HG03139 (cell line): ENCODE results near the gene PC.
"Not testable (repeated sequence)": the region's sequence is repeated elsewhere in the genome, so short reads cannot be mapped to it uniquely, and the experiment has no call there.

Source experiments
- ATAC-seq: cut with Tn5 transposase; IDR thresholded peaks from one replicate; pipeline ENCODE4 v1.9.1; 2021; ENCODE audit not compliant: unreplicated experiment

The PC gene

DNA sequence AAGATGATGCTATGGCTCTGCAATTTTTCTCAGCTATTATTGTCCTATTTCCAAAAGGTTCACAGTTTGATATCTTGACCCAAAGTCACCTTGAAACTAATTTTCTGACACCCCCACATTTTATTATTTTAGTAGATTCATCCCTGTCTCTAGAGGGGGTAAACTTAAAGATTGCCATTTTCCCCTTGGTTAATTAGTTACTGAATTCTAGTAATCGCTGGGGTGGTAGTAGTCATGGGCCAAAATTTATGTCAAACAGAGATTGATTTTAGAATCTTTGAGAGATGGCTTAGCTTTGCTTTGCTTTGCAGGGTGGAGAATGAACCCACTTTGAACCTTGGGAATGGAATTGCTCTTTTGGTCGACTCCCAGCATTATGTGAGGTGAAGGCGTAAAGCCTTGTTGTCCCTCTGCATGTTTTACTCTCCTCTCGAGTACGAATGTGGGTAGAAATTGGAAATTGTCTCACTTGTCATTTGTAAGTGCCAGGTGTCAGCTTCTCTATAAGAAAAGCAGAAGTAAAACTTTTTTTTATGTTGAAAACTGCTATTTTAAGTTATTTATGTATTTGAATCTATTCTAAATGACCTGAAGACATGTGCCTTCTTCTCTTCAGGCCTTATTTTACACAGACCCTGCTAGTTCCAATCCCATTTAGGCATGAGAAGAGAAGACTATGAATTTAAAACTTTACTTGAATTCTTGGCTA is 157.3 kb downstream of the PC start:
- no peak for ATAC-seq

GRCh38 chr11:66799815-66800214 is 158.4 kb downstream of the PC start:
- not testable (repeated sequence) for ATAC-seq
